Astrocyte (in vitro differentiated cells and primary cell): Measurements from ENCODE around the gene ASGR2. TPM values are rescaled to one million over a fixed set of nuclear protein-coding genes. Genes with fewer than 3 reads are reported as not detected.

Experiments used
- DNase-seq: peaks from one replicate; pipeline ENCODE4 v3.0.0-alpha.2; 2010; ENCODE audit warnings: low read depth
- FAIRE-seq: peaks from 2 replicates; lab custom pipeline; 2011; peaks lifted over from hg19 to GRCh38; lab: Jason Lieb, UNC
- H2AFZ ChIP-seq: 2 replicates; pipeline ENCODE4 v1.6.0; 2012; ENCODE audit warnings: low read depth, low read length, inconsistent platforms
- H3K27ac ChIP-seq: 2 replicates; pipeline ENCODE4 v1.5.1; 2011; ENCODE audit warnings: low read depth, low read length, inconsistent platforms
- H3K27me3 ChIP-seq: 2 replicates; pipeline ENCODE4 v1.6.0; 2011; ENCODE audit warnings: low read length, inconsistent platforms; ENCODE audit not compliant: insufficient read depth
- H3K36me3 ChIP-seq: 2 replicates; pipeline ENCODE4 v1.5.1; 2011; ENCODE audit warnings: low read length, inconsistent platforms; ENCODE audit not compliant: insufficient read depth
- H3K4me1 ChIP-seq: 2 replicates; pipeline ENCODE4 v1.5.1; 2011; ENCODE audit warnings: low read length, inconsistent platforms; ENCODE audit not compliant: insufficient read depth
- H3K4me2 ChIP-seq: 2 replicates; pipeline ENCODE4 v1.6.0; 2012; ENCODE audit warnings: low read length, inconsistent platforms
- H3K4me3 ChIP-seq: 2 replicates; pipeline ENCODE4 v1.5.1; 2011; ENCODE audit warnings: low read depth, mild to moderate bottlenecking, low read length, inconsistent platforms; ENCODE audit not compliant: insufficient read depth
- H3K79me2 ChIP-seq: 2 replicates; pipeline ENCODE4 v1.6.0; 2012; ENCODE audit warnings: mild to moderate bottlenecking, low read length, inconsistent platforms; ENCODE audit not compliant: insufficient read depth
- H3K9ac ChIP-seq: 2 replicates; pipeline ENCODE4 v1.6.0; 2012; ENCODE audit warnings: mild to moderate bottlenecking, low read length, inconsistent platforms
- H3K9me3 ChIP-seq: 2 replicates; pipeline ENCODE4 v1.5.1; 2012; ENCODE audit warnings: low read depth, mild to moderate bottlenecking, low read length, inconsistent platforms; ENCODE audit not compliant: insufficient read depth
- H4K20me1 ChIP-seq: 2 replicates; pipeline ENCODE4 v1.6.0; 2012; ENCODE audit warnings: low read length, inconsistent platforms; ENCODE audit not compliant: insufficient read depth
- H3K27ac Mint-ChIP-seq: one replicate; pipeline ENCODE4 v1.8.0; 2021; ENCODE audit warnings: mild to moderate bottlenecking, mixed read lengths; ENCODE audit not compliant: unreplicated experiment
- H3K27me3 Mint-ChIP-seq: one replicate; pipeline ENCODE4 v1.8.0; 2021; ENCODE audit warnings: low read depth, mixed read lengths; ENCODE audit not compliant: unreplicated experiment
- H3K36me3 Mint-ChIP-seq: one replicate; pipeline ENCODE4 v1.8.0; 2021; ENCODE audit warnings: low read depth, mixed read lengths; ENCODE audit not compliant: unreplicated experiment
- H3K4me1 Mint-ChIP-seq: one replicate; pipeline ENCODE4 v1.8.0; 2021; ENCODE audit warnings: low read depth, mixed read lengths; ENCODE audit not compliant: unreplicated experiment
- H3K4me3 Mint-ChIP-seq: one replicate; pipeline ENCODE4 v1.8.0; 2021; ENCODE audit warnings: mild to moderate bottlenecking, moderate library complexity, mixed read lengths; ENCODE audit not compliant: unreplicated experiment
- H3K9me3 Mint-ChIP-seq: one replicate; pipeline ENCODE4 v1.8.0; 2021; ENCODE audit warnings: mild to moderate bottlenecking, mixed read lengths; ENCODE audit not compliant: unreplicated experiment
- EZH2 ChIP-seq: IDR thresholded peaks from 2 replicates; pipeline ENCODE4 v1.6.1; 2012; ENCODE audit warnings: mild to moderate bottlenecking, low read length, inconsistent platforms; ENCODE audit not compliant: insufficient read depth
- total RNA-seq: library from RNA; stranded (reverse); gene quantifications from 2 replicates; pipeline ENCODE4 v1.2.1, GENCODE V29; 2021
- TF ChIP-seq, protein P1 (sequence below): IDR thresholded peaks from 2 replicates; pipeline ENCODE4 v1.5.1; 2011; ENCODE audit warnings: low read depth, mild to moderate bottlenecking, inconsistent platforms, low read length, moderate library complexity; ENCODE audit not compliant: insufficient read depth

The ASGR2 gene
- total RNA-seq, 1 donor from 2014 or later: not detected

- Histone ChIP-seq H3K27me3 (no peaks in the 10 kb centered on the region), H3K9ac (peak overlapping the region; percentile 10), H3K27ac (peak overlapping the region; percentile 70), H3K4me1 (peaks cover 31% of the 10 kb centered on the region), H3K4me2 (peak overlapping the region; percentile 52), H4K20me1 (no peaks in the 10 kb centered on the region), H3K9me3 (no peaks in the 10 kb centered on the region), H2AFZ (no peak overlapping the region), H3K36me3 (no peaks in the 10 kb centered on the region), H3K79me2 (no peaks in the 10 kb centered on the region), H3K4me3 (no peak overlapping the region)
- Mint-ChIP-seq H3K27ac (peak overlapping the region; percentile 29), H3K27me3 (no peaks in the 10 kb centered on the region), H3K9me3 (peaks cover 3% of the 10 kb centered on the region), H3K4me3 (no peak overlapping the region), H3K4me1 (peaks cover 29% of the 10 kb centered on the region), H3K36me3 (no peaks in the 10 kb centered on the region)
- no peak for TF ChIP-seq EZH2
- TF ChIP-seq, protein P1, sequence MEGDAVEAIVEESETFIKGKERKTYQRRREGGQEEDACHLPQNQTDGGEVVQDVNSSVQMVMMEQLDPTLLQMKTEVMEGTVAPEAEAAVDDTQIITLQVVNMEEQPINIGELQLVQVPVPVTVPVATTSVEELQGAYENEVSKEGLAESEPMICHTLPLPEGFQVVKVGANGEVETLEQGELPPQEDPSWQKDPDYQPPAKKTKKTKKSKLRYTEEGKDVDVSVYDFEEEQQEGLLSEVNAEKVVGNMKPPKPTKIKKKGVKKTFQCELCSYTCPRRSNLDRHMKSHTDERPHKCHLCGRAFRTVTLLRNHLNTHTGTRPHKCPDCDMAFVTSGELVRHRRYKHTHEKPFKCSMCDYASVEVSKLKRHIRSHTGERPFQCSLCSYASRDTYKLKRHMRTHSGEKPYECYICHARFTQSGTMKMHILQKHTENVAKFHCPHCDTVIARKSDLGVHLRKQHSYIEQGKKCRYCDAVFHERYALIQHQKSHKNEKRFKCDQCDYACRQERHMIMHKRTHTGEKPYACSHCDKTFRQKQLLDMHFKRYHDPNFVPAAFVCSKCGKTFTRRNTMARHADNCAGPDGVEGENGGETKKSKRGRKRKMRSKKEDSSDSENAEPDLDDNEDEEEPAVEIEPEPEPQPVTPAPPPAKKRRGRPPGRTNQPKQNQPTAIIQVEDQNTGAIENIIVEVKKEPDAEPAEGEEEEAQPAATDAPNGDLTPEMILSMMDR: no peak
- DNase-seq (peak; percentile 93), FAIRE-seq (peak; percentile 75)
Measured at GRCh38 chr17:7060165-7060891, 54.3 kb downstream of the ASGR2 start.

DNA sequence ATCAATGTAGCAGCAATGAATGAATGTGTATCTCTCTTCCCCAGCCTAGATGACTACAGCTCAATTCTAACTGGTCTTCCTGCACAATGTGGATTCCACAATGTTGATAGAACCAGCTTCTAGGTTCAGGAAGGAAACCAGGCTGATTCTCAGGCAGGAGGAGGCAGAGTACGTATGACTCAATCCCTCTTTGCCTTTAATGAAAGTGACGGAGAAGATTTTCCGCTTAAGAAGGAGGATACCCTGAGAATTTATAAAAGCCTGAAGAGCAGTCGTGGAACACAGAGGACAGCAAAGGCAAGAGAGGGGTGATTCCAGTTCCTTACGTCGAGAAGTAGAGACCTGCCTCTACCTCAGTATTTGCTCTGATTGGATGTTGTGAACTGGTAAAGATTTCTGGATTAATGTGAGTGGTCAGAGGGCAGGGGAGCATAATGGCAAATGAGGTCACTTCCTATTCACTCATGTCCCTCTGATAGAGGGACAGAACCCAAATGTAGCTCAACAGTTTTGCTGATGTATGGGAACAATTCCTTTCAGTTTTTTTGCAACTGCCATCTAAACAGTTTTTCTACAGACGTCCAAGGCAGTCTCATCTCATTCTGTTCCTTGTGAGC, 55.7 kb downstream of the ASGR2 start:
- Histone ChIP-seq H4K20me1 (no peaks in the 10 kb centered on the region), H3K9me3 (no peaks in the 10 kb centered on the region), H3K36me3 (no peaks in the 10 kb centered on the region), H3K4me2 (peak overlapping the region; percentile 60), H3K9ac (peak overlapping the region; percentile 23), H3K27ac (peak overlapping the region; percentile 41), H2AFZ (peak overlapping the region; percentile 58), H3K27me3 (peaks cover under 1% of the 10 kb centered on the region), H3K4me3 (no peak overlapping the region), H3K4me1 (peaks cover 26% of the 10 kb centered on the region), H3K79me2 (no peaks in the 10 kb centered on the region)
- peak; percentile 53 for DNase-seq
- H3K4me3 Mint-ChIP-seq: peak overlapping the region; percentile 3
- peak; percentile 47 for FAIRE-seq
- H3K27me3 Mint-ChIP-seq: peaks cover 3% of the 10 kb centered on the region
- TF ChIP-seq, protein P1: no peak
- no peak for TF ChIP-seq EZH2
- H3K9me3 Mint-ChIP-seq: no peaks in the 10 kb centered on the region
- H3K4me1 Mint-ChIP-seq: peaks cover 24% of the 10 kb centered on the region
- peak overlapping the region; percentile 42 for H3K27ac Mint-ChIP-seq
- H3K36me3 Mint-ChIP-seq: no peaks in the 10 kb centered on the region
